GM12878 (cell line): ENCODE results near the gene TTC39B. TPM values are rescaled to one million over a fixed set of nuclear protein-coding genes. Genes with fewer than 3 reads are reported as not detected.

Source experiments
- ATAC-seq: fragments of 200-7000 bp; cut with Tn5 transposase; 3 replicates; pipeline ENCODE4 v1.9.1; 2020; ENCODE audit warnings: mild to moderate bottlenecking, moderate library complexity
- BruUV-seq: library from RNA; stranded (reverse); fragments of 400-500 nt; replicated peaks from 2 replicates; lab custom pipeline; 2021; lab: Mats Ljungman, UMichigan
- CTCF ChIA-PET: fragments of 300-600 bp; sonication (Branson Sonifier 250); formaldehyde crosslinking; extraction: SDS; loops from one replicate; lab custom pipeline; 2021; ENCODE audit warnings: inconsistent platforms; lab: Yijun Ruan, JAX
- POLR2A ChIA-PET: fragments of 350-600 bp; formaldehyde crosslinking; extraction: SDS; loops from one replicate; lab custom pipeline; 2021; ENCODE audit warnings: inconsistent platforms; lab: Charles Lee
- RAD21 ChIA-PET: fragments of 300-600 bp; sonication (Branson Sonifier 250); formaldehyde crosslinking; loops from one replicate; lab custom pipeline; 2023; ENCODE audit warnings: antibody characterized with exemption; ENCODE audit not compliant: unreplicated experiment; lab: Charles Lee
- SMC1A ChIA-PET: fragments of 300-600 bp; sonication (Branson Sonifier 250); formaldehyde crosslinking; loops from one replicate; lab custom pipeline; 2023; ENCODE audit not compliant: unreplicated experiment, uncharacterized antibody; lab: Charles Lee
- DNase-seq: peaks from one replicate; pipeline ENCODE4 v3.0.0-alpha.2; 2011; ENCODE audit warnings: low read depth, low spot score
- FAIRE-seq: peaks from 3 replicates; lab custom pipeline; 2011; peaks lifted over from hg19 to GRCh38; lab: Jason Lieb, UNC
- H2AFZ ChIP-seq: 2 replicates; pipeline ENCODE4 v1.6.0; 2011; ENCODE audit warnings: low read depth, low read length, control low read depth; ENCODE audit not compliant: control insufficient read depth
- H3K27ac ChIP-seq: 2 replicates; pipeline ENCODE4 v1.5.1; 2011; ENCODE audit warnings: control low read depth; ENCODE audit not compliant: control insufficient read depth, insufficient read depth
- H3K27me3 ChIP-seq, 2 experiments: replicated peaks in 1 of 2; 2 replicates each; pipeline versions ENCODE4 v1.6.0 to v1.6.1; 2011; ENCODE audit warnings: low read length in 1 of 2; ENCODE audit not compliant: control insufficient read depth in 2 of 2, insufficient read depth in 2 of 2
- H3K36me3 ChIP-seq, 2 experiments: 2 replicates each; pipeline ENCODE4 v1.5.1; 2011; ENCODE audit warnings: low read length in 1 of 2; ENCODE audit not compliant: control insufficient read depth in 2 of 2, insufficient read depth in 2 of 2
- H3K4me1 ChIP-seq: 2 replicates; pipeline ENCODE4 v1.6.1; 2011; ENCODE audit warnings: mild to moderate bottlenecking, low read length, moderate library complexity, mixed read lengths; ENCODE audit not compliant: control insufficient read depth, insufficient read depth
- H3K4me2 ChIP-seq: 2 replicates; pipeline ENCODE4 v1.6.0; 2011; ENCODE audit warnings: control low read depth; ENCODE audit not compliant: control insufficient read depth, insufficient read depth
- H3K4me3 ChIP-seq: fragments of 200-600 bp; sonication (generic); 2 replicates; pipeline ENCODE4 v1.5.1; 2016
- H3K79me2 ChIP-seq: 2 replicates; pipeline ENCODE4 v1.6.0; 2011; ENCODE audit warnings: low read length; ENCODE audit not compliant: control insufficient read depth, insufficient read depth
- H3K9ac ChIP-seq: 2 replicates; pipeline ENCODE4 v1.8.0; 2011; ENCODE audit warnings: low read length, control low read depth, mixed read lengths; ENCODE audit not compliant: control insufficient read depth, insufficient read depth
- H3K9me3 ChIP-seq: replicated peaks from 3 replicates; pipeline ENCODE4 v1.5.1; 2011; ENCODE audit warnings: mild to moderate bottlenecking, low read length; ENCODE audit not compliant: control insufficient read depth, insufficient read depth
- H4K20me1 ChIP-seq: 2 replicates; pipeline ENCODE4 v1.6.0; 2011; ENCODE audit not compliant: control insufficient read depth, insufficient read depth
- ATF7 ChIP-seq: fragments of 450-650 bp; IDR thresholded peaks from 2 replicates; pipeline ENCODE4 v1.6.1; 2016; ENCODE audit warnings: low read depth, mild to moderate bottlenecking
- CREM ChIP-seq: IDR thresholded peaks from 2 replicates; pipeline ENCODE4 v1.6.1; 2014; ENCODE audit warnings: antibody characterized with exemption, low read depth
- FOXK2 ChIP-seq: fragments of 450-650 bp; IDR thresholded peaks from 2 replicates; pipeline ENCODE4 v1.6.1; 2017; ENCODE audit warnings: mild to moderate bottlenecking, moderate library complexity
- HDAC6 ChIP-seq: fragments of 200-600 bp; sonication (generic); IDR thresholded peaks from one replicate; pipeline ENCODE4 v1.8.0; 2017; ENCODE audit warnings: antibody characterized with exemption; ENCODE audit not compliant: unreplicated experiment
- NFYA ChIP-seq: IDR thresholded peaks from 2 replicates; pipeline ENCODE4 v1.6.1; 2011; ENCODE audit warnings: low read depth, mild to moderate bottlenecking, low read length, improper control_type of control experiment, borderline replicate concordance
- RAD21 ChIP-seq: IDR thresholded peaks from 2 replicates; pipeline ENCODE4 v1.6.1; 2011; ENCODE audit warnings: mild to moderate bottlenecking, low read depth, low read length, moderate library complexity; ENCODE audit not compliant: insufficient read depth
- SP1 ChIP-seq: IDR thresholded peaks from one replicate; pipeline ENCODE4 v1.6.1; 2011; ENCODE audit warnings: low read depth, low read length
- SREBF1 ChIP-seq: IDR thresholded peaks from 2 replicates; pipeline ENCODE4 v1.6.1; 2012; ENCODE audit warnings: mild to moderate bottlenecking, low read length
- SRF ChIP-seq, 2 experiments: IDR thresholded peaks; 2 replicates each; pipeline ENCODE4 v1.6.1; 2011; ENCODE audit warnings: low read depth in 2 of 2, low read length in 2 of 2, mild to moderate bottlenecking in 1 of 2, moderate library complexity in 1 of 2
- TBL1XR1 ChIP-seq: IDR thresholded peaks from 2 replicates; pipeline ENCODE4 v1.6.1; 2012; ENCODE audit warnings: low read depth, low read length, improper control_type of control experiment
- USF1 ChIP-seq: IDR thresholded peaks from 2 replicates; pipeline ENCODE4 v1.6.1; 2011; ENCODE audit warnings: borderline replicate concordance, low read depth, mild to moderate bottlenecking, moderate library complexity, mixed read lengths, low read length; ENCODE audit not compliant: insufficient read depth; ENCODE audit errors: extremely low read length
- ZBTB4 ChIP-seq: fragments of 450-650 bp; formaldehyde crosslinking; IDR thresholded peaks from 2 replicates; pipeline ENCODE4 v1.4.0; 2022; ENCODE audit warnings: mild to moderate bottlenecking, moderate library complexity
- ZNF207 ChIP-seq: fragments of 450-650 bp; IDR thresholded peaks from 2 replicates; pipeline ENCODE4 v1.6.1; 2014; ENCODE audit warnings: antibody characterized with exemption, mild to moderate bottlenecking, borderline replicate concordance
- ZNF592 ChIP-seq: fragments of 450-650 bp; IDR thresholded peaks from 2 replicates; pipeline ENCODE4 v1.6.1; 2017; ENCODE audit warnings: mild to moderate bottlenecking, moderate library complexity
- WGBS: methylation state at CpG from one replicate; pipeline ENCODE4 v1.1.6; 2016; ENCODE audit warnings: low lambda C conversion rate; ENCODE audit not compliant: insufficient replicate concordance, insufficient coverage; ENCODE audit errors: missing lambda C conversion rate; 5-methylcytosine and 5-hydroxymethylcytosine counted together
- in situ Hi-C: fragments of 300-500 bp; cut with MboI; formaldehyde crosslinking; loops from 9 replicates; pipeline ENCODE4 v1.14.3; 2018; ENCODE audit warnings: mixed read lengths
- intact Hi-C: fragments of 100-400 bp; cut with micrococcal nuclease; formaldehyde crosslinking; loops from one replicate; pipeline ENCODE4 v1.14.2; 2022; ENCODE audit not compliant: unreplicated experiment
- polyA plus RNA-seq, 11 experiments: library from polyadenylated mRNA; depleted of rRNA in 4 of 11; unstranded in 6 of 11; stranded (reverse) in 5 of 11; fragments of >200 nt; fragmentation: Nextera tagmentation in 4 of 11; fragmentation: Illumina TruSeq in 1 of 11; extraction: Ambion mirVana in 4 of 11; extraction: Trizol in 1 of 11; gene quantifications; 1 replicate in 1 of 11; 2 replicates in 10 of 11; pipeline versions ENCODE4 v1.2.1 to v1.2.3, GENCODE V29; 2011 to 2016; ENCODE audit warnings: inconsistent platforms in 2 of 11, missing spikeins in 2 of 11, low read depth in 1 of 11
- total RNA-seq, 4 experiments: library from RNA; depleted of rRNA in 3 of 4; stranded (reverse); fragments of >200 nt in 3 of 4; fragmentation: Illumina TruSeq in 1 of 4; extraction: Trizol in 1 of 4; gene quantifications; 2 replicates each; pipeline versions ENCODE4 v1.2.1 to v1.2.3, GENCODE V29; 2013 to 2021

Gene TTC39B
- total and polyA plus RNA-seq, 10 of the 15 experiments (the other 5 are each of a cell fraction or from before 2014, with no cell fraction given) = 0.68 to 2.5 (median 1.5) TPM

DNA sequence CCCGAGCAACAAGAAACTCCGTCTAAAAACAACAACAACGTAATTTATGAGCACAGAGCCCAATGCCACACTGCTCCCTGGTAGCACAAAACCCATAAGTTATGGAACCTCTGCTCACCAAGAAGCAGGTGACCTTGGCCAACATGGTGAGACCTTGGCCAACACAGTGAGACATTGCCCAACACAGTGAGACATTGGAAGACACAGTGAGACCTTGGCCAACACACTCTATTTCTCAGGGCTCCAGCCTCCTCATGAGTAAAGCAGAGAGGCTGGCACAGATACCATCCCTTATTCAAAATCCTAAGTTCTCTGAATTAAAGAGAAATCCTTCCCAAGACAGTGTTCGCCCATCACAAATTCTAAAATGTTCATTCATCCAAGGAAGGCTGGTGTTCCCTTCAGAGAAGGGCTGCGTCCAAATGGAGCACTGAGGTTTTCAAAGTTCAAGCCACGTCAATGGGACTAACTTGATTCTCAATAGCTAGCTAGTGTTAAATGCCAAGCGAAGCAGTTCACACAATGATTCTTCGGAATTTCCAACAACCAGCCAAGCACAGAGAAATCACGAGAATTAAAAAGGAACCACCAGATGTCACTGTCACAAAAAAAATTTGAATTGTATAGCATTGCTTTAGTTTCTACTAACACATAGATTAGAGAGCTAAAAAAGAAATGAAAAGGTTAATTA lies 29.5 kb downstream of the TTC39B start:
- ChIA-PET POLR2A (no interaction called here), RAD21 (interaction anchor here (0.6 to 1.2 kb wide), 10 partner anchors 19 to 345 kb away, joined by 3 to 7 read pairs (median 3); no protein-coding TSS in a partner anchor), SMC1A (interaction anchor here (0.7 to 1.8 kb wide), 14 partner anchors 10 to 329 kb away, joined by 3 to 10 read pairs (median 4); partner anchors contain the start of genes CCDC171 and SNAPC3), CTCF (interaction anchor here (0.7 to 1.7 kb wide), 22 partner anchors 9 to 364 kb away, joined by 3 to 9 read pairs (median 4); partner anchors contain the start of gene CCDC171)
- WGBS = 41% methylated on average over 9 of the region's 9 CpGs
- Histone ChIP-seq H3K4me2 (no peak overlapping the region), H3K4me1 (no peaks in the 10 kb centered on the region), H3K27me3 (no peaks in the 10 kb centered on the region), H3K36me3 (no peaks in the 10 kb centered on the region), H3K9ac (no peak overlapping the region), H3K4me3 (no peak overlapping the region), H3K9me3 (no peaks in the 10 kb centered on the region), H3K79me2 (no peaks in the 10 kb centered on the region), H3K27ac (no peak overlapping the region), H2AFZ (no peak overlapping the region), H4K20me1 (no peaks in the 10 kb centered on the region)
- BruUV-seq = no TSS peak
- in situ Hi-C loops = no loop called here
- ATAC-seq = peak; percentile 73
- no peak for DNase-seq
- intact Hi-C loops = loop anchor here (1.0 to 10.0 kb wide), 3 partner anchors 140 to 330 kb away; no protein-coding TSS in a partner anchor
- FAIRE-seq = no peak
- no peak for TF ChIP-seq CREM
- TF ChIP-seq SP1 = no peak
- no peak for TF ChIP-seq USF1
- no peak for TF ChIP-seq FOXK2
- TF ChIP-seq TBL1XR1 = no peak
- TF ChIP-seq ZNF207 = no peak
- no peak for TF ChIP-seq SRF (IDR thresholded peaks at IDR 0.05; ENCODE audit: low read depth in 2 of 2, low read length in 2 of 2)
- no peak for TF ChIP-seq NFYA
- TF ChIP-seq HDAC6 = no peak
- no peak for TF ChIP-seq ZNF592
- TF ChIP-seq ZBTB4 (CRISPR knock-in tag) = no peak
- TF ChIP-seq RAD21 = peak; percentile 58
- no peak for TF ChIP-seq SREBF1
- no peak for TF ChIP-seq ATF7
